Loucy (cell line): ENCODE measurements around the gene SNX8.

Experiments used
- H2AFZ ChIP-seq: fragments of 200-600 bp; sonication (generic); 2 replicates; pipeline ENCODE4 v1.6.0; 2016; ENCODE audit warnings: antibody characterized with exemption, mild to moderate bottlenecking, low read length, moderate library complexity
- H3F3A ChIP-seq: fragments of 200-600 bp; 2 replicates; pipeline ENCODE4 v1.6.0; 2016; ENCODE audit warnings: antibody characterized with exemption, low read depth, mild to moderate bottlenecking
- H3K27me3 ChIP-seq: fragments of 200-600 bp; sonication (generic); 2 replicates; pipeline ENCODE4 v1.6.1; 2014; ENCODE audit warnings: low read length, mild to moderate bottlenecking; ENCODE audit not compliant: insufficient read depth, poor library complexity, severe bottlenecking
- H3K36me3 ChIP-seq: fragments of 200-600 bp; sonication (generic); 2 replicates; pipeline ENCODE4 v1.6.1; 2016; ENCODE audit warnings: low read length; ENCODE audit not compliant: insufficient read depth
- H3K4me1 ChIP-seq: fragments of 200-600 bp; sonication (generic); 2 replicates; pipeline ENCODE4 v1.5.1; 2014; ENCODE audit warnings: low read length, mild to moderate bottlenecking; ENCODE audit not compliant: insufficient read depth, poor library complexity, severe bottlenecking
- H3K4me2 ChIP-seq: fragments of 200-600 bp; sonication (generic); 2 replicates; pipeline ENCODE4 v1.6.0; 2014; ENCODE audit warnings: antibody characterized with exemption, low read length, low read depth, mild to moderate bottlenecking; ENCODE audit not compliant: poor library complexity, severe bottlenecking
- H3K4me3 ChIP-seq: fragments of 200-600 bp; sonication (generic); 2 replicates; pipeline ENCODE4 v1.5.1; 2014; ENCODE audit warnings: low read length, mild to moderate bottlenecking, mixed read lengths; ENCODE audit not compliant: poor library complexity, severe bottlenecking
- H3K79me2 ChIP-seq: fragments of 200-600 bp; sonication (generic); 2 replicates; pipeline ENCODE4 v1.6.1; 2014; ENCODE audit warnings: low read length; ENCODE audit not compliant: insufficient read depth
- H3K9ac ChIP-seq: fragments of 200-600 bp; sonication (generic); 2 replicates; pipeline ENCODE4 v1.6.0; 2014; ENCODE audit warnings: mild to moderate bottlenecking, low read depth, low read length, moderate library complexity; ENCODE audit not compliant: poor library complexity, severe bottlenecking
- H3K9me2 ChIP-seq: fragments of 200-600 bp; sonication (generic); replicated peaks from 2 replicates; pipeline ENCODE4 v1.6.1; 2016; ENCODE audit warnings: low read depth, low read length, mixed read lengths
- H3K9me3 ChIP-seq: fragments of 200-600 bp; sonication (generic); 2 replicates; pipeline ENCODE4 v1.6.1; 2014; ENCODE audit warnings: mild to moderate bottlenecking, antibody characterized with exemption, low read length, low read depth; ENCODE audit not compliant: insufficient read depth
- H4K20me1 ChIP-seq: fragments of 200-600 bp; sonication (generic); 2 replicates; pipeline ENCODE4 v1.6.0; 2014; ENCODE audit warnings: antibody characterized with exemption, low read length, mild to moderate bottlenecking; ENCODE audit not compliant: insufficient read depth, poor library complexity, severe bottlenecking
- CTCF ChIP-seq: fragments of 200-600 bp; sonication (generic); conservative IDR thresholded peaks from 2 replicates; pipeline ENCODE4 v1.5.1; 2014; ENCODE audit warnings: mild to moderate bottlenecking, antibody characterized with exemption, low read length
- EZH2phosphoT487 ChIP-seq: fragments of 200-600 bp; IDR thresholded peaks from 2 replicates; pipeline ENCODE4 v1.6.1; 2018; ENCODE audit warnings: antibody characterized with exemption, mild to moderate bottlenecking, moderate library complexity, borderline replicate concordance

The SNX8 gene

GRCh38 chr7:2210551-2211258 is 103.5 kb downstream of the SNX8 start:
- Histone ChIP-seq H3K79me2 (peaks cover 5% of the 10 kb centered on the region; the same call in 1 of the 2 replicates), H3K9ac (no peak overlapping the region), H3K27me3 (no peaks in the 10 kb centered on the region), H3F3A (no peaks in the 10 kb centered on the region), H3K9me2 (no peaks in the 10 kb centered on the region), H3K4me2 (no peak overlapping the region), H3K36me3 (peaks cover 74% of the 10 kb centered on the region; the same call in 1 of the 2 replicates), H2AFZ (no peak overlapping the region), H3K9me3 (no peaks in the 10 kb centered on the region), H3K4me3 (no peak overlapping the region), H3K4me1 (peaks cover 17% of the 10 kb centered on the region), H4K20me1 (no peaks in the 10 kb centered on the region)
- TF ChIP-seq CTCF (no peak), EZH2phosphoT487 (no peak)

- Histone ChIP-seq H3K79me2 (peaks cover 5% of the 10 kb centered on the region; the same call in 1 of the 2 replicates), H3K36me3 (peaks cover 76% of the 10 kb centered on the region; the same call in 1 of the 2 replicates), H3K9ac (no peak overlapping the region), H2AFZ (no peak overlapping the region), H4K20me1 (no peaks in the 10 kb centered on the region), H3K4me2 (no peak overlapping the region), H3K4me1 (peaks cover 11% of the 10 kb centered on the region), H3K4me3 (no peak overlapping the region), H3F3A (no peaks in the 10 kb centered on the region), H3K27me3 (no peaks in the 10 kb centered on the region), H3K9me2 (no peaks in the 10 kb centered on the region), H3K9me3 (no peaks in the 10 kb centered on the region)
- TF ChIP-seq EZH2phosphoT487 (no peak), CTCF (no peak)
These were observed 104.3 kb downstream of the SNX8 start for GRCh38 chr7:2209961-2210323.

GRCh38 chr7:2209146-2209960 is 104.9 kb downstream of the SNX8 start:
- peaks cover 5% of the 10 kb centered on the region; the same call in 1 of the 2 replicates for H3K79me2 ChIP-seq
- no peak overlapping the region for H3K4me2 ChIP-seq
- no peaks in the 10 kb centered on the region for H3F3A ChIP-seq
- H3K9me3 ChIP-seq: no peaks in the 10 kb centered on the region
- no peaks in the 10 kb centered on the region for H3K9me2 ChIP-seq
- no peak for TF ChIP-seq EZH2phosphoT487
- peak; percentile 64 for TF ChIP-seq CTCF
- no peak overlapping the region for H3K9ac ChIP-seq
- no peaks in the 10 kb centered on the region for H4K20me1 ChIP-seq
- H3K4me3 ChIP-seq: no peak overlapping the region
- H3K4me1 ChIP-seq: peaks cover 9% of the 10 kb centered on the region
- peaks cover 70% of the 10 kb centered on the region; the same call in 1 of the 2 replicates for H3K36me3 ChIP-seq
- H2AFZ ChIP-seq: no peak overlapping the region
- no peaks in the 10 kb centered on the region for H3K27me3 ChIP-seq
